Measurements from ENCODE around the gene PSMC3. TPM values are rescaled to one million over a fixed set of nuclear protein-coding genes. Genes with fewer than 3 reads are reported as not detected.

PSMC3 gene
- total RNA-seq, 1 donor from 2014 or later: 180 TPM

DNA sequence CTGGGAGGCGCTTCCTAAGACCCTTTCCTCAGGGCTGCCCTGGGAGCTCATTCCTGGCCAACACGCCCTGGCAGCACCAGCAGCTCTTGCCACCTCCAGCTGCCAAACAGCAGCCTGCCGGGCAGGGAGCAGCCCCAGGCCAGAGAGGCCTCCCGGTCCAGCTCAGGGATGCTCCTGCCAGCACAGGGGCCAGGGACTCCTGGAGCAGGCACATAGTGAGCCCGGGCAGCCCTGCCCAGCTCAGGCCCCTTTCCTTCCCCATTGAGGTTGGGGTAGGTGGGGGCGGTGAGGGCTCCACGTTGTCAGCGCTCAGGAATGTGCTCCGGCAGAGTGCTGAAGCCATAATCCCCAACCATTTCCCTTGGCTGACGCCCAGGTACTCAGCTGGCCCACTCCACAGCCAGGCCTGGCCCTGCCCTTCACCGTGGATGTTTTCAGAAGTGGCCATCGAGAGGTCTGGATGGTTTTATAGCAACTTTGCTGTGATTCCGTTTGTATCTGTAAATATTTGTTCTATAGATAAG lies 10.2 kb downstream of the PSMC3 start:
- intact Hi-C loops (cut with micrococcal nuclease): no loop called here
- peak; percentile 85 for ATAC-seq

DNA sequence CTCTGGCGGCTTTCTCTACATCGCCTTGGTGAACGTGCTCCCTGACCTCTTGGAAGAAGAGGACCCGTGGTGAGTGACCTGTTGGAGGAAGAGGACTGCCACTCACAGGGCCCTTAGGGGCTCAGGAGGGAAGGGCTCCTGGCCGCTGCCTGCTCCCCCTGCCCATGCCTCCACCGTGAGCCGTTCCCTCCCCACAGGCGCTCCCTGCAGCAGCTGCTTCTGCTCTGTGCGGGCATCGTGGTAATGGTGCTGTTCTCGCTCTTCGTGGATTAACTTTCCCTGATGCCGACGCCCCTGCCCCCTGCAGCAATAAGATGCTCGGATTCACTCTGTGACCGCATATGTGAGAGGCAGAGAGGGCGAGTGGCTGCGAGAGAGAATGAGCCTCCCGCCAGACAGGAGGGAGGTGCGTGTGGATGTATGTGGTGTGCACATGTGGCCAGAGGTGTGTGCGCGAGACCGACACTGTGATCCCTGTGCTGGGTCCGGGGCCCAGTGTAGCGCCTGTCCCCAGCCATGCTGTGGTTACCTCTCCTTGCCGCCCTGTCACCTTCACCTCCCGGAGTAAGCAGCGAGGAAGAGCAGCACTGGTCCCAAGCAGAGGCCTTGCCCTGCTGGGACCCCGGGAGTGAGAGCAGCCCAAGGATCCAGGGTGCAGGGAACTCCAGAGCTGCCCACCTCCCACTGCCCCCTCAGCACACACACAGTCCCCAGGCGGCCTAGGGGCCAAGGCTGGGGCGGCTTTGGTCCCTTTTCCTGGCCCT lies 11.0 kb downstream of the PSMC3 start:
- intact Hi-C loops (cut with micrococcal nuclease): no loop called here
- no peak for DNase-seq
- peak; percentile 6 for ATAC-seq

More for the DNA sequence above, 10.2 kb downstream of the PSMC3 start:
- DNase-seq: peak; percentile 87

DNA sequence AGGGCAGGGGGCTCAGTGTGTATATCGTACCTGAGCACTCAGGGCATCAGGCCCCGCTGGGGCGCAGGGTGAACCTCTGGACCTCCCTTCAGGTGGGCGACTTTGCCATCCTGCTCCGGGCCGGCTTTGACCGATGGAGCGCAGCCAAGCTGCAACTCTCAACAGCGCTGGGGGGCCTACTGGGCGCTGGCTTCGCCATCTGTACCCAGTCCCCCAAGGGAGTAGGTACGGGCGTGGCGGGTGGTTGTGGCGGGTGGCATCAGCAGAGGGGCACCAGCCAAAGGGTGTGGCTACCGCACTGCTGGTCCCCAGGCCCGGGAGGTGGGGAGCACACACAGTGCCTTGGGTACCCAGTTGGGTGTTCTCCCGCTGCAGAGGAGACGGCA lies 11.6 kb downstream of the PSMC3 start:
- DNase-seq: no peak
- intact Hi-C loops (cut with micrococcal nuclease): no loop called here
- no peak for ATAC-seq

DNA sequence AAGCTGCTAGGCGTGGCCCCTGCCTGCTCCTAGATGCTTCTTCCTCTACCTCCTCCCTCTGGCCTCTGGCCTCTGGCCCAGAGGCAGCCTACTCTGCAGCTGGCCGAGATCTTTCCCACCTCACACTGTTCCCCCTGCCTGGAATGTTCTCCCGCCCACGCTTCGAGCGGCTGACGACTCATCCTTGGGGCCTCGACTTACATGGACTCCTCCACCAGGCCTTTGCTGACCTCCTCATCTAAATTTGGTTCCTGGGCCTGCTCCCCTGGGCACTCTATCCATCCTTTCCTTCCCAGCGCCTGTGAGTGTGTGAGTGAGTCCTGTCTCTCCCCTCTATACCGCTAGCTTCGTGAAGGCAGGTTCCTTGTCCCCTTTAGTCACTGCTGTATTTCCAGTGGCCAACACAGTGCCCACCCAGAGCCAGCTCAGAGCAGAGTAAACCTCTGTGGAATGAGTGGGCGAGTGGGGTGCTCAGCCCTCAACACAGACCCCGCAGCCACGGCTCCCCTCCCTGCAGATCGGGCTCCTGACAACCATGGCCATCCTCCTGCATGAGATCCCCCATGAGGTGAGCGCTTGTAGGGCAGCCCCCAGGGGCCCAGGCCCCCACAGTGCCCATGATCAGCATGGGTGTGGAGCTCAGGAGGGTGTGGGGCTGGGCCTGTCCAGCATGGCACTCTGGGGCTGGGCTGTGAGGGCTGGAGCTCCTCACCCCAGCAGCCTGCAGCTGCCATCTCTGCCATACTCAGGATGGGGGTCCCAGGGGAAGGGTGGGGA lies 12.1 kb downstream of the PSMC3 start:
- DNase-seq (peak; percentile 62), ATAC-seq (no peak)
- intact Hi-C loops (cut with micrococcal nuclease): no loop called here

DNA sequence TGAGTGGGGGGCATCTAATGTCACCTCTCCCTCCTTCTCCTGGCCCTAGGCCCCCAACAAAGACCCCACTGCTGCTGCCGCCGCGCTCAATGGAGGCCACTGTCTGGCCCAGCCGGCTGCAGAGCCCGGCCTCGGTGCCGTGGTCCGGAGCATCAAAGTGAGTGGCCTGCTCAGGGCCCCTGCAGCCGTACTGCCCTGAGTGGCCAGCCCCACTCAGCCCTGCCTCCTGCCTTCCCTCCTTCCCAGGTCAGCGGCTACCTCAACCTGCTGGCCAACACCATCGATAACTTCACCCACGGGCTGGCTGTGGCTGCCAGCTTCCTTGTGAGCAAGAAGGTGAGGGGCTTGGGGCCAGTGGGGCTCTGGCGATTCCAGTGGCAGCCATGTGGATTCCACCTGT lies 12.9 kb downstream of the PSMC3 start:
- no peak for DNase-seq
- no peak for ATAC-seq
- intact Hi-C loops (cut with micrococcal nuclease): no loop called here

DNA sequence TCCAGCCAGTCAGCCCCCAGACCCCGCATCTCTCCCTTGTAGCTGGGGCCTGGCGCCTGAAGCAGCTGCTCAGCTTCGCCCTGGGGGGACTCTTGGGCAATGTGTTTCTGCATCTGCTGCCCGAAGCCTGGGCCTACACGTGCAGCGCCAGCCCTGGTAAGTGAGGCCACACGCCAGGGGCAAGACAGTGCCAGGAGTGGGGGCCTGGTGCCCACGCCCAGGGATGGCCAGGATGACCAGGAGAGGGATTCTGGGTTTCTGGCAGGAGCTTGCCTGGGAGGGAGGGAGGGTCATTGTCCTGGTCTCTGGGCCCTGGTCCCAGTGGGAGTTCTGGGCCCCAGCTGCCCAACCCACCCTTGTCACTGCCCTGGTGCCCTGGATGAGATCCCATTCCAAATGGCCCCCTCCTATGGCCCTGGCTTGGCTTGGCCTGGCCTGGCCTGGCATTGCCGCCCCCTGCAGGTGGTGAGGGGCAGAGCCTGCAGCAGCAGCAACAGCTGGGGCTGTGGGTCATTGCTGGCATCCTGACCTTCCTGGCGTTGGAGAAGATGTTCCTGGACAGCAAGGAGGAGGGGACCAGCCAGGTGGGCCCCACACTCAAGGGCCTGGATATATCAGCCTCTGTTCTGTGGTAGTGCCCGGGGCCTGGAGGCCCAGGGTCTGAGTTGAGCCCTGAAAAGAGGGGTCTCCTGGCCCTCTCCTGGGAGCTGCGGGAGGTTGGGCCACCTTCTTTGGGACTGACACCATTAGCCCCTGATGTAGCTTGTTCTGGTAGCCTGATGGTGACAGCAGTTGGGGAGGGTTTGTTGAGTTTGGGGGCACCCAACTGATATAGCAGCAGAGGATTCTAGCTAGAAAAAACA lies 14.1 kb downstream of the PSMC3 start:
- DNase-seq (peak; percentile 66), ATAC-seq (no peak)
- intact Hi-C loops (cut with micrococcal nuclease): no loop called here

DNA sequence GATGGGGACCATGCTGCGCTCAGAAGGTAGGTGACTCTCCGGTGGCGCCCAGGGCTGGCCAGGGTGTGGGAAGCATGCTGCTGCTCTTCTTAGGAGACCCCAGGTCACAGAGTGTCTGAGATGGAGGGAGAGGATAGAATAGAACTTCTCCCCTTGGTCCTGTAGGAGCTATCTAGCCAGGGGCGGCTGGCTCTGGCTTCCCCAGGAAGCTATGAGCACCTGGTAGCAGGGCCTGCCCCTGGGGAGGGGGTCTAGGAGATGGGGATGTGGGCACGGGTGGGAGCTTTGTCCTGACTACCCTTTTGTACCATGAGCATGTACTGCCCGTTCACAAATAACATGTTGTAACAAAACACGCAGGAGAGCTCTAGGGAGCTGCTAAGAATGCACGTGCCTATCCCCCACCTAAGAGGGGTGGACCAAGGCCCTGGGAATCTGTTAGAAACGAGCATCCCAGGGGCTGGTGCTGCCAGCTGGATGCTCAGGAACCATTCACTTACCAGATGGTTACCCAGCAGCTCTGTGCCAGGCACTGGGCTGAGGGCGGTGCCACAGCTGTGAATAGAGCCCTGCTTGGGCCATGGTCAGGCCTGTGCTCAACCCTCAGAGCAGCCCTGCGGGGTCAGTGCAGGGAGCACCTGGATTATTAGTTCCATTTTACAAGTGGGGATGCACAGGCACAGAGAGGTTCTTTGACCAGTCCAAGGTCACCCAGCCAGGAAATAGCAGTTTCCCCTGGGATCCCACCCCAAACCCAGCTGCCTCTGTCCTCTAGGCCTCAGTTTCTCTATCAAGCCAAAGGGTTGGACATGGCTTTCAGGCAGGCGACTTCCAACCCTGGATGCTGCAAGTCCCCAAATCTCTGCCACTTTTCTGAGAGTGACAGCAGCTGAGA lies 15.6 kb downstream of the PSMC3 start:
- ATAC-seq (no peak), DNase-seq (no peak)
- intact Hi-C loops (cut with micrococcal nuclease): no loop called here

DNA sequence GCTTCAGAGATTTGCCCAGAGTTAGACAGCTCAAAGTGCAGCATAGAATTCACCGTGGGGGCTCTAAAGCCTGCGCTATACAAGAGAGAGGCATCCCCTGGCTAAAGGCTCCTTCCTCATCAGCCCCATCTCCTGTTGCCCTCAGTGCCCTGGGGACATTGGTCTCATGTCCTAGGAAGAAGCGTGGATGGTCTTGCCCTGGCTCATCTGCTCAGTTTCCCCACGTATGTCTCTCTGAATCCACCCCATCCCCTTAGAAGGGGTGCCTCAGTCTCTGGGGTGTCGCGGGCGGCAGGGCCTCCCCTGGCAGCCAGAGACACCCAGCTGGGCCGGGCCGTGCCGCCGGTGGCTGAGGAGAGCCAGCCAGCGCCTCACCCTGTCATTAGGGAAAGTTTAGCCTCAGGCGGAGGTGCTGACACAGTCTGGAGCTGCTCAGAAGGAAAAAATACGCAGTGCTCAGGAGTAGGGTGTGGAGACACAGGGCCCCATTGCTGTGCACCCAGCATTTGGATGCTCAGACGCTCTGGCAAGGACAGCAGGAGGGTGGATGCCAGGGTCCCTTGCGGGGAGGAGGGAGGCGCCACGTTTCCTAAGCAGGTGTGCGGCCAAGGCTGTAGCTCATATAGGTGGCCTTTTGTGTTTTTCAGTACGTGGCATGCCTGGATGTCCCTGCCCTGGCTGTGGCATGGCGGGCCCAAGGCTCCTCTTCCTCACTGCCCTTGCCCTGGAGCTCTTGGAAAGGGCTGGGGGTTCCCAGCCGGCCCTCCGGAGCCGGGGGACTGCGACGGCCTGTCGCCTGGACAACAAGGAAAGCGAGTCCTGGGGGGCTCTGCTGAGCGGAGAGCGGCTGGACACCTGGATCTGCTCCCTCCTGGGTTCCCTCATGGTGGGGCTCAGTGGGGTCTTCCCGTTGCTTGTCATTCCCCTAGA lies 16.5 kb downstream of the PSMC3 start:
- DNase-seq: no peak
- intact Hi-C loops (cut with micrococcal nuclease): no loop called here
- ATAC-seq: no peak

DNA sequence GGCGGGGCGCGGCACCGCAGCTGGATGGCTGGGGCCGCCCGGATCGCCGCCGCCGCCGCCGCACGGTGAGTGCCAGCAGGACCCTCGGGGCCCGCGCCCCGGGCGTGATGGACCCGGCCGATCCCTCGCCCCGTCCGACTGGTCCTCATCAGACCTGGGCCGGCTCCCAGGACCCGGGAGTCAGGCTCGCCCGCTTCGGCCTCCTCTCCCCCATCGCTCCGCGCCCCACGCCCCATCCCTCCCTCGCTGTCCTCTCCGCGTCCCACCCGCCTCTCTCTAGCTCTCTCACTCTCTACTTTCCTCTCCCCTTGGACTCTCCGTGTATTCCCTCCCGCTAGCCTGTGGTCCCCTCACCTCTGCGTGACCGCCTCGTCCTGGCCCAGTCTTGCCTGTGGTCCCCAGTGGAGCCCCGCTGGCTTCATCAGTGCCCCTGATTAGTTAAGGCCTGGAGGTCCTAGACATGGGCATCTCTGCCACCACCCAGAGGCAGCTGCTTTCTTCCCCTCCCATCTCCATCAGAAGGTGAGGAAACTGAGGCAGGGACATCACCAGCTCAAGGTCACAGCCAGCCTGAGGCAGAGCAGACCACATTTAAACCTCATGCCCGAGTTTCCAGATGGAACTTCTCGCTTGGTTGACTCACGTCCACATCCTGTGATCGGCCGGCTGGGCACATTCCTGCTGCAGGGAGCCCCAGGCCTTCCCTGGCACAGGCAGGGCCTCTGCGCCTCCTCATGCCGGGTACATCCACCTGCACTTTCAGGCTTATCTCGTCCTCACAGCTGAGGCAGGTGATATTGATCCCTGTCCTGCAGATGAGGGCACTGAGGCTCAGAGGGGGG lies 17.4 kb downstream of the PSMC3 start:
- peak; percentile 1 for ATAC-seq
- DNase-seq: peak; percentile 57
- intact Hi-C loops (cut with micrococcal nuclease): no loop called here

DNA sequence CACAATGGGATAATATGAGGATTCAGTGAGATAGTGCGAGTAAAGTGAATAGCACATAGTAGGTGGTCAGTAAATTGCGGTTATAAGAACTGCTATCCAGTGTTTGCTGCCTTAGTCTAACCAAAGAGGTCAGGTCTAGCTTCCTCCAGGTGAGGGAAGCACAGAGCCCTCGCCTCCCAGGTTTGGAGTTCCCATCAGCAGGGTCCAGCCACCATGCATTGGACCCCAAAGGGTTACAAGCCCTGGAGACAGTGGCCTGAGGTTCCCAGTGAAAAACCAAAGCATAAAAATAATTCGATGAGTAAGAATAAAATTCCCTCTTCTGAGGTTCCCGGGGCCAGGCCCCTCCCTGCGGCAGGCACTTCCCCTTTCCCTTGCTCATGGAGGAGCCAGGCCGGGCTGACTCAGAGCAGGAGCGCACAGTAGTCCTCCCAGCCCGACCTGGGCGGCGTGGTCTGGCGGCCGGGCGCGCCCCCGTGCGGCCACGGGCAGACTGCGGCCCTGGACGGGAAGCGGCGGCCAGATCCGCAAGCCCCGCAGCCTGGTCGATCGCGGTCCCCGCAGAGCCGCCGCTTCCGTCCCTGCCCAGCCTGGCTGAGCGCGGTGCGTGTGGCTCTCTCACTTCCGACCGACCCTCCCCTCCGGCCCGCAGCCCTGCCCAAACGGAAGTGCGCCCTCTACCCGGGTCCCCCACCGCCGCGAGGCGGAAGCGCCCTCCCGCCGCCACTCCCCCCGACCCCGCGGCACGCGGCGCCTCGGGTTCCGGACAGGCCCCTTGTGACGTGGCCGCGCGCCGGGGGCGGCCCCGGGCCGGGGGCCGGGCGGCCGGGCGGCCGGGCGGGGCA lies 18.3 kb downstream of the PSMC3 start, which contains the start of gene SLC39A13:
Gene SLC39A13, plus strand, starts transcription at position 845 of the 845 bp plus-strand sequence. CDS start 1,505 bp downstream, outside the sequence.
- intact Hi-C loops (cut with micrococcal nuclease): no loop called here
- DNase-seq: peak; percentile 96
- ATAC-seq: peak; percentile 90

DNA sequence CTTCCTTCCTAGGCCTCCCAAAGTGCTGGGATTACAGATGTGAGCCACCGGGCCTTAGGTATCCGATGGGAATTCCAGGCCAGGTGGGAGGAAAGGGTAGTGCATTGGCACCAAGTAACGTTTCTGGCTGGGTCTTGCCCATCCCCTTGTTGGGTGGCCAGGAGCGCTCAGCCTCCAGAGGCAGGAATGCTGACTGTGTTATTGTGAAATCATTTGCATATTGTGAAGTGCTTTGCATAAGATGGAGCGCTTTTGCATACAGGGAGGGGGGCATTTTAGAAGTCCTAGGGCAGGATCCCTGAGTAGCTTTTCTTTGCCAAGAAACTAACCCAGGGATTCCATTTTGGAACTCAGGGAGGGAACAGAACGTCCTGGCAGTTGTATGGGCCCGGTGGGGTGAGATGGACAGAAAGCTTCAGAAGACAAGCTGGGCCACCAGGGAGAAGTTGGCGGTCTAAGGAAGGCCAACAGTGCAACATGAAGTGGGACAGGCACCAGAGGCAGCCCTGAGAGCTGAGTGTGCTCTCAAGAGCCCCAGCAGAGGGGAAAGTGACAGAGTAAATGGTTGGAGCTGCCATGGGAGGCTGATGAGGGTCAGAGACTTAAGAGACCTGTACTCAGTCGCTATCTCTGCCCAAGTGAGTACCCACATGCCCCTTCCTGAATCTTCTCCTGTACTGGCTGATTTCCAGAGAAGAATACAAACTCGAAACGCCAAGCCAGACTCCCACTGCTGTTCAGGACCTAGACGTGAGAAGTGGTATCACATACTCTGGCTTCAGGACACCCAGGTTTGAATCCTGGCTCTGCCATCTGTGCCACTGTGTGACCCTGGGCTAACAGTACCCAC lies 19.1 kb downstream of the PSMC3 start:
- intact Hi-C loops (cut with micrococcal nuclease): no loop called here
- ATAC-seq (no peak), DNase-seq (no peak)

DNA sequence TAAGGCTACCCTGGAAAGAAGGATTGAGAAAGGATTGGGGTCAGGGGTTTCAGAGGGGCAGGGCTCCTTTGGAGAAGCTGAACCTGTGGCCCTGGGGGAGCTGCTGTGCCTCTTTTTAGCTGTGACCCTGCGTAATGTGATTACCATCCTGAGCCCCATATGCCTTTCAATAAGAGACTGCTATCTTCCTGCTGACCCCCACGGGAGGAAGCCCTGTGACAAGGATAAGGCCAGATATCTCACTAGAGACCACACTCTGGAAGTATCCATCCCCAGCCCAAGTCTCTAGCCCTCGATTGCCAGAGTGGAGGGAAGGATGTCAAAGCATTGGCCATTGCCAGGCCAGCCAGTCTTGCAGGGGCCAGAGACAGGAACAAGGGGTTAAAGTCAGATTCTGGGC lies 22.7 kb downstream of the PSMC3 start:
- ATAC-seq (no peak), DNase-seq (no peak)
- intact Hi-C loops (cut with micrococcal nuclease): no loop called here

DNA sequence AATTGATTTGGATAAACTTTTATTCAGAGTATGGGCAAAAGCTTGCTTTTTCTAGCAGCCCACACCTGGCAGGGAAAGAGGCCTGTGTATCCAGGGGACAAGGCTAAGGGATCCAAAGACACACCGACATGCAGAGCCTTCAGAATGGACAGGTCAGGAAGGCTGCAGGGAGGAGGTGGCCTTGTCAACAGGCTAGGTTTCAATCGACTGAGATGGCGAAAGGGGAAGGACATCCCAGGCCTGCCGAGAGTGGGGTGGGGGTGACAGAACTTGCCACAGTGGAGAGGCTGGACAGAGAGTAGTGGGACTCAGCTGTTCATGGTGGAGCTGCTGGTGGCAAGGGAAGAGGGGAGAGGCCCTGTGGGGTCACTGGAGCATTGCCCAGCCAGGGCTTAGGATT lies 23.1 kb downstream of the PSMC3 start:
- ATAC-seq: no peak
- no peak for DNase-seq
- intact Hi-C loops (cut with micrococcal nuclease): no loop called here

DNA sequence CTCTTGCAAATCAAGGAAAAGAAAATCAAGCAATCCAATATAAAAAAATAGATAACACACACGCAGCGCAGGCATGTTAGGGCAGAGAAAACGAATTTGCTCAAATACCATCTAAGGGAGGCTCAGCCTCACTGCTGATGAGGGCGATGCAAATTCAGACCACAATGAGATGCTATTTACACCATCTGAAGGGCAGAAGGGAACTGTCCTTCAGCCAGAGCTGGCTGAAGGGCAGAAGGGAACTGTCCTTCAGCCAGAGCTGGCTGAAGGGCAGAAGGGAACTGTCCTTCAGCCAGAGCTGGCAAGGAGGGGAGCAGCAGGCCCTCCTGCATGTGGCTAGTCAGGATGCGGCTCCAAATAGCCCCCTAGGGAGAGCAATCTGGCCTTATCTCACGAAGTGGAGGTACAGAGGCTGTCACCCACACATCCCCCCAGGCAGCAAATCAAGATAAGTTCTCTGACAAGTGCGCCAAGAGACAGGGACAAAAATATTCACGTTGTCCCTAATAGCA lies 25.4 kb downstream of the PSMC3 start:
- ATAC-seq (peak; percentile 92), DNase-seq (peak; percentile 55)
- intact Hi-C loops (cut with micrococcal nuclease): no loop called here

All from left ventricle myocardium superior (tissue), 1 donor.